ENCODE results near the gene BCL3. TPM values are rescaled to one million over a fixed set of nuclear protein-coding genes. Genes with fewer than 3 reads are reported as not detected.

Gene BCL3
- total and polyA plus RNA-seq, 10 of the 15 experiments (the other 5 are each of a cell fraction or from before 2014, with no cell fraction given) = 0.55 to 22.7 (median 3.6) TPM

GRCh38 chr19:44755219-44755618 lies 6.7 kb downstream of the BCL3 start:
- RAD21 ChIA-PET (ENCODE audit: unreplicated experiment) = interaction anchor here (0.9 to 4.2 kb wide), 4 partner anchors 12 to 33 kb away, joined by 8 to 26 read pairs (median 10); no protein-coding TSS in a partner anchor
- H3K27ac ChIP-seq (ENCODE audit: control insufficient read depth, insufficient read depth) = peak overlapping the region; percentile 95
- CTCF ChIA-PET = interaction anchor here (0.5 to 7.7 kb wide), 5 partner anchors 11 to 32 kb away, joined by 3 to 109 read pairs (median 6); no protein-coding TSS in a partner anchor
- H2AFZ ChIP-seq (ENCODE audit: control insufficient read depth, low read depth, low read length) = no peak overlapping the region
- no peak for TF ChIP-seq NR2C1 (IDR thresholded peaks at IDR 0.05)
- no peak for TF ChIP-seq IRF3 (IDR thresholded peaks at IDR 0.05)
- no peak for TF ChIP-seq ZNF217 (IDR thresholded peaks at IDR 0.05)
- TF ChIP-seq PML (IDR thresholded peaks at IDR 0.05; ENCODE audit: low read length) = no peak
- no peak for TF ChIP-seq EP300 (IDR thresholded peaks at IDR 0.05; ENCODE audit: borderline replicate concordance in 1 of 2, control insufficient read depth in 1 of 2, low read depth in 2 of 2, low read length in 2 of 2)
- TF ChIP-seq WRNIP1 (IDR thresholded peaks at IDR 0.05; ENCODE audit: borderline replicate concordance, low read depth, low read length) = no peak
- no peak for TF ChIP-seq FOXM1 (IDR thresholded peaks at IDR 0.05; ENCODE audit: low read depth, low read length)
- peaks cover 0 to 11% of the 10 kb centered on the region in 2 experiments; a peak in 3 of 4 replicates for H3K36me3 ChIP-seq (ENCODE audit: control insufficient read depth in 2 of 2, insufficient read depth in 2 of 2, low read length in 1 of 2)
- no peaks in the 10 kb centered on the region for H4K20me1 ChIP-seq (ENCODE audit: control insufficient read depth, insufficient read depth)
- 96% methylated on average over 4 of the region's 4 CpGs for WGBS (ENCODE audit: insufficient coverage, insufficient replicate concordance, low lambda C conversion rate, missing lambda C conversion rate)
- in situ Hi-C loops (cut with MboI) (no loop called here), intact Hi-C loops (cut with micrococcal nuclease; ENCODE audit: unreplicated experiment) (no loop called here)
- DNase-seq (ENCODE audit: low read depth, low spot score) (no peak), ATAC-seq (no peak), FAIRE-seq (no peak)
- no peaks in the 10 kb centered on the region for H3K27me3 ChIP-seq (replicated peaks in 1 of 2; ENCODE audit: control insufficient read depth in 2 of 2, insufficient read depth in 2 of 2, low read length in 1 of 2)
- SMC1A ChIA-PET (ENCODE audit: uncharacterized antibody, unreplicated experiment) = interaction anchor here (0.8 to 7.7 kb wide), 3 partner anchors 10 to 30 kb away, joined by 3 to 115 read pairs (median 12); no protein-coding TSS in a partner anchor
- no TSS peak for BruUV-seq (replicated peaks)
- H3K79me2 ChIP-seq (ENCODE audit: control insufficient read depth, insufficient read depth, low read length) = peaks cover 37% of the 10 kb centered on the region
- peak overlapping the region; percentile 87 for H3K9ac ChIP-seq (ENCODE audit: control insufficient read depth, insufficient read depth, low read length)
- H3K4me1 ChIP-seq (ENCODE audit: control insufficient read depth, insufficient read depth, low read length) = peaks cover 27% of the 10 kb centered on the region
- POLR2A ChIA-PET = interaction anchor here (1.2 to 3.8 kb wide), 2 partner anchors 15 to 33 kb away, joined by 3 to 14 read pairs; no protein-coding TSS in a partner anchor
- H3K9me3 ChIP-seq (replicated peaks; ENCODE audit: control insufficient read depth, insufficient read depth, low read length) = no peaks in the 10 kb centered on the region
- H3K4me2 ChIP-seq (ENCODE audit: control insufficient read depth, insufficient read depth) = peak overlapping the region; percentile 90
- peak overlapping the region; percentile 77 for H3K4me3 ChIP-seq
